ENCODE results near the gene DRC3.

DNA sequence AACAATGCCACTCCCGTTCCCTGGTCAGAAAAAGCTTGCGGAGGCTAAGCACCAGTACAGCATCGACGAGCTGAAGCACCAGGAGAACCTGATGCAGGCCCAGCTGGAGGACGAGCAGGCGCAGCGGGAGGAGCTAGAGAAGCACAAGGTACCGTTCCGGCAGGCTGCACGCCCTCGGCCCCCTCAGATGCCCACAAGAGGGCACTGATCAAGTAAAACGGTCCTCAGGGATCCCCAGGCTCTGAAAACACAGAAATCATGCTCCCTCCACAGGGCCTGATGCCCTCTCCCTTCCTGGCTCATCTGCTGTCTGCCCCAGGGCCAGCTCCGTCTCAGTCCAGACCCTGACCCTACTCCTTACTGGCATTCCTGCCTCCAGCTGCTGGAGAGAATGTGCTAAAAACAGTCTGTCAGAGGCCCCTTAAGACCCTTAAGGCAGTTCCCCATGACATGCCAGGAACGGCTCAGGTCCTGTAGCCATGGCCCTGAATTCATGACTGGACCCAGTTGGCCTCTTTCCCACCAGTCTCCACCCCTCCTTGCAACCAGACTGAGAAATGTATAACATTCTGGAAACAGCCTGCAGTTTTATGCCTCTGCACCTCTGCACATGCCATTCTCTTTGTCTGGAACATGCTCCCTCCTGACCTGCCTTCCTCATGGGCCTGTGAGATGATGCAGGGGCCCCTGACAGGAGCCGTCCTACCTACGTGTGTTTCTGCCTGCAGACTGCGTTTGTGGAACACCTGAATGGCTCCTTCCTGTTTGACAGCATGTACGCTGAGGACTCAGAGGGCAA is 21.8 kb downstream of the DRC3 start:
- TF ChIP-seq CTCF (IDR thresholded peaks at IDR 0.05) (no peak), POLR2AphosphoS5 (IDR thresholded peaks at IDR 0.05; ENCODE audit: insufficient read depth in 1 of 2, low read depth in 1 of 2) (no peak), POLR2A (IDR thresholded peaks at IDR 0.05) (no peak)

Measured in vagina (tissue), 2 donors.